ENCODE results near the gene RAB8B. TPM values are rescaled to one million over a fixed set of nuclear protein-coding genes. Genes with fewer than 3 reads are reported as not detected.

Gene RAB8B
- total RNA-seq, 1 experiment from 2014 or later: 20.9 TPM

- Histone ChIP-seq H3K9me3 (ENCODE audit: insufficient read depth, low read depth) (no peaks in the 10 kb centered on the region), H4K20me1 (ENCODE audit: insufficient read depth) (no peaks in the 10 kb centered on the region), H3K4me1 (replicated peaks; ENCODE audit: insufficient read depth) (peaks cover 31% of the 10 kb centered on the region), H2AFZ (no peak overlapping the region), H3K4me2 (no peak overlapping the region), H3K79me2 (ENCODE audit: low read depth) (peaks cover 6% of the 10 kb centered on the region; the same call in 1 of the 2 replicates), H3K36me3 (ENCODE audit: low read depth) (no peaks in the 10 kb centered on the region), H3F3A (ENCODE audit: insufficient read depth, low read depth) (peaks cover 25% of the 10 kb centered on the region; the same call in 1 of the 2 replicates), H3K9me2 (ENCODE audit: insufficient read depth) (no peaks in the 10 kb centered on the region), H3K27me3 (ENCODE audit: insufficient read depth, low read depth) (no peaks in the 10 kb centered on the region), H3K4me3 (no peak overlapping the region), H3K27ac (no peak overlapping the region)
- TF ChIP-seq EZH2 (IDR thresholded peaks at IDR 0.05; ENCODE audit: low read depth) (no peak), CTCF (conservative IDR thresholded peaks at IDR 0.05) (no peak)
- BruUV-seq (replicated peaks): no TSS peak
- POLR2A ChIA-PET (ENCODE audit: unreplicated experiment): no interaction called here
- intact Hi-C loops (cut with micrococcal nuclease; ENCODE audit: unreplicated experiment): no loop called here
- CTCF ChIA-PET: no interaction called here
- no peak for DNase-seq
Observed at GRCh38 chr15:63226966-63227401, 37.6 kb downstream of the RAB8B start.

- ChIA-PET POLR2A (ENCODE audit: unreplicated experiment) (no interaction called here), CTCF (no interaction called here)
- Histone ChIP-seq H3K4me1 (replicated peaks; ENCODE audit: insufficient read depth) (peaks cover 30% of the 10 kb centered on the region), H3F3A (ENCODE audit: insufficient read depth, low read depth) (peaks cover 25% of the 10 kb centered on the region; the same call in 1 of the 2 replicates), H3K27ac (no peak overlapping the region), H2AFZ (no peak overlapping the region), H3K79me2 (ENCODE audit: low read depth) (peaks cover 11% of the 10 kb centered on the region; the same call in 1 of the 2 replicates), H3K27me3 (ENCODE audit: insufficient read depth, low read depth) (no peaks in the 10 kb centered on the region), H3K9me2 (ENCODE audit: insufficient read depth) (no peaks in the 10 kb centered on the region), H3K9me3 (ENCODE audit: insufficient read depth, low read depth) (no peaks in the 10 kb centered on the region), H3K36me3 (ENCODE audit: low read depth) (no peaks in the 10 kb centered on the region), H3K4me2 (no peak overlapping the region), H4K20me1 (ENCODE audit: insufficient read depth) (no peaks in the 10 kb centered on the region), H3K4me3 (no peak overlapping the region)
- no peak for TF ChIP-seq EZH2 (IDR thresholded peaks at IDR 0.05; ENCODE audit: low read depth)
- TF ChIP-seq CTCF (conservative IDR thresholded peaks at IDR 0.05): no peak
- intact Hi-C loops (cut with micrococcal nuclease; ENCODE audit: unreplicated experiment): no loop called here
- BruUV-seq (replicated peaks): no TSS peak
- no peak for DNase-seq
Observed at GRCh38 chr15:63227689-63228088, 38.3 kb downstream of the RAB8B start.

- no peak for DNase-seq
- ChIA-PET POLR2A (ENCODE audit: unreplicated experiment) (no interaction called here), CTCF (no interaction called here)
- no peaks in the 10 kb centered on the region for H3K9me2 ChIP-seq (ENCODE audit: insufficient read depth)
- H3K4me1 ChIP-seq (replicated peaks; ENCODE audit: insufficient read depth): peaks cover 51% of the 10 kb centered on the region
- H3K9me3 ChIP-seq (ENCODE audit: insufficient read depth, low read depth): no peaks in the 10 kb centered on the region
- H4K20me1 ChIP-seq (ENCODE audit: insufficient read depth): no peaks in the 10 kb centered on the region
- no peaks in the 10 kb centered on the region for H3K36me3 ChIP-seq (ENCODE audit: low read depth)
- H3K27me3 ChIP-seq (ENCODE audit: insufficient read depth, low read depth): no peaks in the 10 kb centered on the region
- H3K27ac ChIP-seq: no peak overlapping the region
- intact Hi-C loops (cut with micrococcal nuclease; ENCODE audit: unreplicated experiment): no loop called here
- H3K4me2 ChIP-seq: no peak overlapping the region
- peaks cover 33% of the 10 kb centered on the region; the same call in 1 of the 2 replicates for H3F3A ChIP-seq (ENCODE audit: insufficient read depth, low read depth)
- peaks cover 17% of the 10 kb centered on the region; the same call in 1 of the 2 replicates for H3K79me2 ChIP-seq (ENCODE audit: low read depth)
- BruUV-seq (replicated peaks): no TSS peak
- H2AFZ ChIP-seq: no peak overlapping the region
- TF ChIP-seq CTCF (conservative IDR thresholded peaks at IDR 0.05) (no peak), EZH2 (IDR thresholded peaks at IDR 0.05; ENCODE audit: low read depth) (no peak)
- H3K4me3 ChIP-seq: no peak overlapping the region
Observed at GRCh38 chr15:63231206-63231605, 41.8 kb downstream of the RAB8B start.
